Measurements from ENCODE around the gene LSMEM2. TPM values are rescaled to one million over a fixed set of nuclear protein-coding genes. Genes with fewer than 3 reads are reported as not detected.
"Not testable (repeated sequence)": the region's sequence is repeated elsewhere in the genome, so short reads cannot be mapped to it uniquely, and the experiment has no call there.

LSMEM2 gene
- total RNA-seq, 1 donor from 2014 or later: not detected

GRCh38 chr3:50245831-50246516 is 32.9 kb upstream of the LSMEM2 start:
- DNase-seq (ENCODE audit: low read depth in 2 of 2): peak; percentile 90 to 91

DNA sequence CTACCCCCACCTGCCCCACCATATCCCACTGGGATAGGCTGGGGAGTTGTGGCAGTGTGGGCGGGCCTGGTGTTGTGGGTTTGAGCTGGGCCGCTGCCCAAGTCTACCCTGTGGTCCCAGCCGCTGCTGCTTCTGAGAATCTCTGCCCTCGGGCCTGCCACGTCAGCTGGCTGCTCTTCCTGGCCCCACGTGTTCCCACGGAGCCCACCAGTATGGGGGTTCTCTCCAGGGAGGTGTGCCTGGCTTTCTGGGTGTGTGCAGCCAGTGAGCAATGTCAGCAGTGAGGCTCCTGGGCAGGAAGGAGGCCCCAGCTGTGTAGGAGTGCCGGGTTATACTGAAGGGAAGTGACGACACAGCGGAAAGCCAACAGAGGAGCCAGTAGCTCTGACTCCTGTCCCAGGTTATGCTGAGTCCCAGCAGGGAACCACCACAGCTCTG is 32.4 kb upstream of the LSMEM2 start:
- DNase-seq (ENCODE audit: low read depth in 2 of 2): peak; percentile 89 to 90

GRCh38 chr3:50248387-50248786 is 30.5 kb upstream of the LSMEM2 start:
- DNase-seq (ENCODE audit: low read depth in 2 of 2): peak; percentile 76 to 80

DNA sequence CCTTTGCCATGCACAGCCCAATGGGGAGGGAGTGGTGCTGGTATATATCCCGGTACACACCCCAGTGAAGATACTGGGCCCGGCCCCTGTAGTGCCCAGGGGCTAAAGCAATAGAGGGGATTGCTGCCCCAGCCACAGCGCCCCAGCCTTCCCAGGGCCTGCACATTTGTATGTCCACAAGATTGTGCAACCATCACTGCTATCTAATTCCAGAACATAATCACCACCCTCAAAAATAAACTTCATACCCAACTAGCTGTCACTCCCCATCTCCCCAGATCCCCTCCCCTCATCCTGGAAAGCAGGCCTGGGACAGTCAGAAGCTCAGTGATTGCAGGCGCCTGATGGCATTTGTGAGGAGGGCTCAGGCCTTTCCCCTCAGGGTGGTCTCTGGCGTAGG is 29.4 kb upstream of the LSMEM2 start:
- DNase-seq (ENCODE audit: low read depth in 2 of 2): no peak

GRCh38 chr3:50250514-50250913 is 28.4 kb upstream of the LSMEM2 start:
- no peak for DNase-seq (ENCODE audit: low read depth in 2 of 2)

DNA sequence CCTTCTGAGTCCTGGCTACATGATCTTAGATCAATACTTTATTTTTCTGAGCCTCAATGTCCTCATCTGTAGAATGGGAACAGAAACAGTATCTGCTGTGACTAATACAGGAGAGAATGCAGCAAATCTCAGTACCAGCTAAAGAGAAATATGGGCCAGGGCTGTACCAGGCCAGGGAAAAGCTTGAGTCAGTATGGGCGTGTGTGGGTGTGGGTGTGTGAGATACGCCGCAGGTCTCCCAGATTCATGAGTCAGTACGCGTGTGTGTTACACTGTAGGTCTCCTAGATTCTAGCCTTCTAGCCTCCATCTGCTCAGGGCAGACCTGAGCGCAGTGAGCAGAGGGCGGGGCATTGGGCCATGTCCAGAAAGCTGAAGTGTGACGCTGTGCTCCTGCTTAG is 27.7 kb upstream of the LSMEM2 start:
- peak in 1 of 2 donors; percentile 91 for DNase-seq (ENCODE audit: low read depth in 2 of 2)

DNA sequence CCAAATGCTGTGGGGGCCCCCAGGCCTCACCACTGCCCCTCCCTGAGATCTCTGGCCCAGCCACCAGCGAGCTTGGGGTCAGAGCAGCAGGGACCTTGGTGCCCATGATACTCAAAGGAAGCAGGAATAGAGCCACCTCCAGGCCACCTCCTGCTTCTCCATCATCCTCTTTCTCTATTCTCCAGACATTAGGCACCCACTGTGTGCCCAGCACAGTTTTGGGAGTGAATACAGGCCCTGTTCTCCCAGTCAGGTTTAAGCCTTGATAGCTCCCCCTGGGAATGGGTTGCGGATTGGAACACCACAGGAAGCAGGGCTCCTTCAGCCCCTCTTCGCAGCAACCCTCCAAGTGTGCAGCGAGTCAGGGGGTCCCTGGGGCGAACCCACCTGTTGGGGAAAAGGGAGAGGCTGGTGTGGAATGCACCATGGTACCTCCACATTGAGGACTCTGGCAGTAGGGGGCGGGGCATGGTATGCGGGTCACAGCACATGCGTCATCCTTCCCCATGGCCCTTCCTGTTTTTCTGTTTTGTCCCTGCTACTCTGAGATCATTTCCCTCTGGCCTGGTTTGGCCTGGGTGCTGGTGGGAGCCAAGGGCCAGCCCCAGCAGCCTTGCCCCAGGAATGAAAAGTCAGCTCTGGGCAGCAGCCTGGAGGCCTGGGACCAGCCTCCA is 24.2 kb upstream of the LSMEM2 start:
- peak; percentile 93 to 94 for DNase-seq (ENCODE audit: low read depth in 2 of 2)

GRCh38 chr3:50255251-50255615 is 23.7 kb upstream of the LSMEM2 start:
- DNase-seq (ENCODE audit: low read depth in 2 of 2): no peak

- peak; percentile 74 to 80 for DNase-seq (ENCODE audit: low read depth in 2 of 2)
These were observed 21.7 kb upstream of the LSMEM2 start for GRCh38 chr3:50256978-50257890.

- peak in 1 of 2 donors; percentile 48 for DNase-seq (ENCODE audit: low read depth in 2 of 2)
These were observed 20.7 kb upstream of the LSMEM2 start for GRCh38 chr3:50258029-50258680.

- DNase-seq (ENCODE audit: low read depth in 2 of 2): no peak
These were observed 19.9 kb upstream of the LSMEM2 start for GRCh38 chr3:50258979-50259378.

DNA sequence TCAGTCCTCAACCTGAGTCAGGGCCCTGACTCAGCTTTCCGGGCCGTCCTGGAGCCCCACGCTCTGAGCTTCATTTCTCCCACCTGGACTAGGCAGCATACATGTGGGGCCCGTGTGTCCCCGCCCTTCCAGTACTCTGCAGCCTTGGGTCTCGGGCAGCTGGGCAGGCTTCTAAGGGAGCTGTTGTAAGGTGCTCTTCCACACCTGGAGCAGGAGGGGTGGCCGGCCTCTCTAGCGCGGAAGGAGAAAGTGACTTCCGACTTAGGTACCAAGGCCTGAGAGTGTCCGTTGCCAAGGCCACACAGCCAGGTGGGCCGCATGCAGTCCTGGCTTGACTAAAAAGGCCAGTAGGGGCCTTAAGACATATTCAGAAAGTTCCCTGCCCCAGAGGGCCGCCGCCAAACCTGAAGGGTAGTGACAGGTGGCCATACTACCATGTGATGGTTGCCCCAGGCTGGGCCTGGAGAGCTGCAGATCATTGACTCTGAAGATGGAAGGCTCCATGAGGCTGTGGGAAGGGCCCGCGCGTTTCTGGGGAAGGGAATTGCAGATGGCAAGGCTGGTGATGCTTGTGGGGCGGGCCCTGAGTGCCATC is 19.4 kb upstream of the LSMEM2 start:
- no peak for DNase-seq (ENCODE audit: low read depth in 2 of 2)

DNA sequence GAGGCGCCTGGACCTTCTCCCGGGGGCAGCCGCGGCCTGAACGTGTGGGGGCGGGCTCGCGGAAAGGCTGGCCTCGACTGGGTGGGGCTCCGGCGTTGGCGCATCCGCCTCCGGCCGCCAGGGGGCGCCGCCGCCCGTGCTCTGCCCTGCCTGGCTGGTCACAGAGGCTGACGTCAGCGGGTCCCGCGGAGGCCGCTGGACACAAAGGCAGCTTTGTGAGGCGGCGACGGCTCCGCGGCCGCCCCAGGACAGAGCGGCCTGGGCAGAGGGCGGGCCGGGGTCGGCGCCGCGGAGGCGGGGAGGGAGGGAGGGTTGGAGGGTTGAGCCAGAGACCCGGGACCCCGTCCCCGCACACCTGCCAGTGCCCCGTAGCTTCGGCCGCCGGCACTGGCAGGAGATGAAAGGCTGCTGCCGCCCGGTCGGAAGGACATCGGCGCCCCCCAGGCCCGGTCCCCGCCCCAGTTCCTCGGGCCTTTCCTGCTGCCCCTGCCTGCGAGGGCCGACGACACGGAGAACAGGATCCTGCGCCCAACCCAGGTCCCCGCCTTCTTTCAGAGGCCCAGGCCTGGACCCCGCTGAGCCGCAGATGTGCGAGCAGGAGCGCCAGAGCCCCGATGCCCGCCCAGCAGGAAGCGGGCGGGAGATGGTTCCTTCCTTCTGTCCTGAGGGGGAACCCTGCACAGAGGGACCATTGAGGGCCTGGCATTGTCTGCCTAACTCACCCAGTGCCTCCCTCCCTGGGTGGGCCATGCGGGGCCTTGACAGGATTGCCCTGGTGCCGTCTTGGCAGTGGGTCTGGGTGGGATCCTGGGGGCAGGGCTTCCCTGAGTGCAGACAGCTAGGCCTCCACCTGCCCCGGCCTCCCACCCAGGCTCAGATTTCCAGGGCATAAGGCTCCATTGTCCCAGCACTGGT is 18.6 kb upstream of the LSMEM2 start:
- peak; percentile 93 to 96 for DNase-seq (ENCODE audit: low read depth in 2 of 2)

GRCh38 chr3:50260942-50261441 is 17.9 kb upstream of the LSMEM2 start:
- no peak for DNase-seq (ENCODE audit: low read depth in 2 of 2)

GRCh38 chr3:50261505-50261904 is 17.4 kb upstream of the LSMEM2 start:
- DNase-seq (ENCODE audit: low read depth in 2 of 2): no peak

- DNase-seq (ENCODE audit: low read depth in 2 of 2): not testable (repeated sequence)
These were observed 16.7 kb upstream of the LSMEM2 start for GRCh38 chr3:50262200-50262599.

- DNase-seq (ENCODE audit: low read depth in 2 of 2): no peak
These were observed 16.1 kb upstream of the LSMEM2 start for GRCh38 chr3:50262778-50263177.

- no peak for DNase-seq (ENCODE audit: low read depth in 2 of 2)
These were observed 15.2 kb upstream of the LSMEM2 start for GRCh38 chr3:50263478-50264382.
